NK-92 (cell line): ENCODE measurements around the gene MYO1E.

Source experiments
- DNase-seq: peaks from one replicate; lab custom pipeline; 2025; ENCODE audit not compliant: unreplicated experiment; lab: John Stamatoyannopoulos, UW

The MYO1E gene

DNA sequence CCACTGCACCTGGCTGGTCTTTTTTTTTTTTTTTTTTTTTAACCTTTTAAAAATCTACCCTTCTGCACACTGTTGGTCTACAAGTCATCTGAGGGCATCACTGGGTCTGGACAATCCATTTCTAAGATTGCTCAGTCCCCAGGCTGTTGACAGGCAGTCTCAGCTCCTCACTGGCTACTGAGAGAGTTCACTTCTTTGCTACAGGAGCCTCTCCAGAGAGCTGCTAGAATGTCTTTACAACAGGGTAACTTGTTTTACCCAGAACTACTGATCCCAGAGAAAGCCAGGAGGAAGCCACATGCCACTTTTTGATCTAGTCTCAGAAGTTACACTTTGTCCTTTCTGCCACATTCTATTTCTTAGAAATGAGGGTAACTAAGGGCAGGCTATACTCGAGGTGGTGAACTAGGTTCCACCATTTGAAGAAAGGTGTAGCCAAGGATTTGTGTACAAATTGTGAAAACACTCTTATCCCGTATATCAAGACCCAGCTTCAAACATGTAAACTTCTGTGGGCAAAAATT is 273.4 kb downstream of the MYO1E start:
- no peak for DNase-seq

DNA sequence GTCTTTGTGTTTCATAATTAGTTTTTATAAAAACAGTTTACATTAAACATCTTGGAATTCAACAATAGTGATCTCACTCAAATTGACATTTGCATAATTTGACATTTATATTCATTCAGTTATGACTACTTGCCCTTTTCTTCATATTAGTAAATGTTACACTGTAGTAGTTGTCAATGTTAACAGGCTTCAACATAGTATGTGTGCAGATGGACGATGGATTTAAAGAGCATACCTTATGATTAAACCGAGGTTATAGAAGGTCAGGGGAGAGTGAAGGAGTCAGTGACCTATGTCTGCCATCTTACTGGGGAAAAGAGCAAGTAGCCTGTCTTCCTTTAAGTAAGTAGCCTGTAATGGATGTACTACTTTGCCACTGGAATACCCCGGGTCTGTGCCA is 276.2 kb downstream of the MYO1E start:
- DNase-seq: no peak

DNA sequence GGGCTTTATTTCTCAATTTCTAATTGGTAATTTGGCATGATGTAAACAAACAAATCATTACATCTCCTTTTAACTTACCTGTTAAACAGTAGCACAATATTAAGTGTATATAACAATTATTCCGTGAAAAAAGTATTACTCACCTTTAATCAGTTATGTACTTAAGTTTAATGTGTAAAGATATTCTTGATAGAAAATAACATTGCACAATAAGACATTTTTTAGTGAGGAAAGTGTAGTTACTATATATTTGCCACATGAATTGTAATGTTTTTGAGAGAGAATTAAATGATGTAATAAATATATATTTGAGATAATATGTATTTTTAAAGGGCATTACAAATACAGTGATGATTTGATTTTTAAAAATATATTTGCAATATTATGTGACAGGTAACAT is 278.6 kb downstream of the MYO1E start:
- DNase-seq: no peak

DNA sequence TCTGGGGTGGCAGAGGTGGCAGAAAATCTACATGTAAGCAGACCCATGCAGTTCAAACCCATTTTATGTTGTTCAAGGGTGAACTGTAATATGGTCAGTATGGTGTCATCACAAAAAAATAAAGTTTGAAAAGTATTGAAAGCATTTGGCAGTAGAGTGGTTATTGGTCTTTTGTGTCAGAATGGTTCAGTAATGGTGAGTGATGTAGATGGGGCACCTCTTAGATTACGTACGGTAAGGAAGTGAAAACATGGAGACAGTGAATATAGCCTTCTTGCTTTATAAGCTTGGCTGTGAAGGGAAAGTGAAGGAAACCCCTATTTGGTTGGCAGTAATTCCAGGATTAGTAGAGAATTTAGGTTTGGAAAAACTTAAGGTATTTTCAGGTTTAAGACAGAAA is 284.9 kb downstream of the MYO1E start:
- DNase-seq: no peak
